Right lobe of liver (tissue), 4 donors: Measurements from ENCODE around the gene RAI1.
"Not testable (repeated sequence)": the region's sequence is repeated elsewhere in the genome, so short reads cannot be mapped to it uniquely, and the experiment has no call there.

Experiments used
- CTCF ChIP-seq, 4 donors: fragments of 200-600 bp in 3 of 4; fragments of 450-650 bp in 1 of 4; IDR thresholded peaks; one replicate each; pipeline versions ENCODE4 v1.5.1 to v1.8.0; 2016 to 2022; ENCODE audit warnings: antibody characterized with exemption in 4 of 4, mild to moderate bottlenecking in 2 of 4
- POLR2A ChIP-seq: fragments of 450-650 bp; IDR thresholded peaks from one replicate; pipeline ENCODE4 v1.6.1; 2017; ENCODE audit warnings: antibody characterized with exemption, mild to moderate bottlenecking
- donor health status: DM: no; HTN: no; CAD: no.
- donor health status: DM: no; HTN: no; CAD: no.
- donor health status: DM: no; HTN: yes; CAD: no.

- TF ChIP-seq POLR2A; CTCF (IDR thresholded peaks at IDR 0.05): not testable (repeated sequence)
Measured at GRCh38 chr17:17632690-17633089, 48.6 kb upstream of the RAI1 start.
